CD1c-positive myeloid dendritic cell (primary cell): ENCODE results near the gene OTOP3.

Experiments
- DNase-seq: peaks from one replicate; pipeline ENCODE4 v3.0.0-alpha.2; 2016; ENCODE audit errors: extremely low spot score

The OTOP3 gene

GRCh38 chr17:74916851-74917199 lies 18.9 kb upstream of the OTOP3 start:
- no peak for DNase-seq

GRCh38 chr17:74917430-74917829 lies 18.3 kb upstream of the OTOP3 start:
- DNase-seq: peak; percentile 46

- no peak for DNase-seq
Measured at GRCh38 chr17:74918906-74919305, 16.8 kb upstream of the OTOP3 start.

- no peak for DNase-seq
Measured at GRCh38 chr17:74919440-74920305, 16.0 kb upstream of the OTOP3 start.

- DNase-seq: no peak
Measured at GRCh38 chr17:74920306-74920620, 15.4 kb upstream of the OTOP3 start.

DNA sequence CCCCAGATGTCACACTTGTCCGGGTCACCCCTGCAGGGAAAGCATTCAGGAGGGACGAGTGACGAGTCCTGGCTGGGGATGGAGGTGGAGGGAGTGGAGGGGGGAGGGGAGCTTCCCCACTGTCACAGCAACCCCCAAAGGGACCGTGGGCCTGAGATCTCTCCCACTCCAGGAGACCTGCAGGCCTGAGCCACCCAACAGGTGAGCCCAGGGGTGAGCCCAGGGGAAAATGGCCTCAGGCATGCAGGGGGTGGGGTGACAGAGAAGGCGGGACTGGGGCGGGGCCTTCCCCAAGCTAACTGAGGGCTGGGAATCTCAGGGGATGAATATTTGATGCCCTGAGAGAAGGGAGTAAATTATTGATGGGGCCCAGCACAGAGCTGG lies 15.1 kb upstream of the OTOP3 start:
- DNase-seq: no peak

- DNase-seq: no peak
Measured at GRCh38 chr17:74921026-74921681, 14.5 kb upstream of the OTOP3 start.

DNA sequence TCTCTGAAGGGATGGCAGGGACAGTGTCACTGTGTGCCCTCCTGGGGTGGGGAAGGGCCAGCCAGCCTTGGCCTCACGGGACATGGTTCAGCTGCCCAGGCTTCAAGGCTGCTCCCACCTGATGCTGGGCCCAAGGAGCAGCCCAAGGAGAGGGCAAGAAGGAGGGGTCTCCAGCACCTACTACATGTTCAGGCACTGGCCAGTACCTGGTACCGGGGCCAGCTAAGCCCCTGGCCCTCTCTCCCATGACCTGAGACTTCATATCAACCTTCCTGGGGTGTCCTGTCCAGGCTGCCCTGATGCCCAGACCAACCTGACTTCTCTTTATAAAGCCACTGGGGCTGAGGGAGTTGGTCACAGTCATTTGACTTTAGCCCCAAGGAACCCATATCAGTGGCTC lies 13.9 kb upstream of the OTOP3 start:
- DNase-seq: no peak

DNA sequence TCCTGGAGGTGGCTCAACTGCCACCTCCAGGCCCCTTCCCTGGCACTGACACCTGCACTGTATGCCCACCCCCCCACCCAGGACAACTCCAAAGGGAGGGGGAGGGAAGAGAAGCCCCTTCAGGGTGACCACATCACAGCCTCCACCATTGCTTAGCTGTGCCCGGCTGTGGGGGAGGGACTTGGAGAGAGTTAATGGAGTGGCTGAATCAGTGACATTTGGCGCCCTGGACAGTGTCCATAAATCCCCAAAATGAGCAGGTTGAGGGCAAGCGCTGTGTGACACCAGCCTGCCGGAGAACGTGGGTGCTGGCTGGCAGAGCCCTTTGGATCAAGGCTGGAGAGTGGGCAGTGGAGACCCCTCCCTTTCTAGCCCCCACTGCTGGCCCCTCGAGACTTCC lies 13.5 kb upstream of the OTOP3 start:
- no peak for DNase-seq

- no peak for DNase-seq
Measured at GRCh38 chr17:74922694-74923537, 12.8 kb upstream of the OTOP3 start, which contains the start of gene USH1G. TSS of gene USH1G (minus strand) at chr17:74923255. CDS start at chr17:74923073, 182 bp downstream.

GRCh38 chr17:74923538-74924249 lies 12.0 kb upstream of the OTOP3 start:
- peak; percentile 82 for DNase-seq

GRCh38 chr17:74924250-74924948 lies 11.3 kb upstream of the OTOP3 start, which contains the start of gene OTOP2:
TSS of gene OTOP2 (plus strand) at chr17:74924273. CDS start at chr17:74924633, 360 bp downstream.
- peak; percentile 82 for DNase-seq

GRCh38 chr17:74925242-74925641 lies 10.5 kb upstream of the OTOP3 start:
- no peak for DNase-seq

- no peak for DNase-seq
Measured at GRCh38 chr17:74928786-74929185, 6.9 kb upstream of the OTOP3 start.

DNA sequence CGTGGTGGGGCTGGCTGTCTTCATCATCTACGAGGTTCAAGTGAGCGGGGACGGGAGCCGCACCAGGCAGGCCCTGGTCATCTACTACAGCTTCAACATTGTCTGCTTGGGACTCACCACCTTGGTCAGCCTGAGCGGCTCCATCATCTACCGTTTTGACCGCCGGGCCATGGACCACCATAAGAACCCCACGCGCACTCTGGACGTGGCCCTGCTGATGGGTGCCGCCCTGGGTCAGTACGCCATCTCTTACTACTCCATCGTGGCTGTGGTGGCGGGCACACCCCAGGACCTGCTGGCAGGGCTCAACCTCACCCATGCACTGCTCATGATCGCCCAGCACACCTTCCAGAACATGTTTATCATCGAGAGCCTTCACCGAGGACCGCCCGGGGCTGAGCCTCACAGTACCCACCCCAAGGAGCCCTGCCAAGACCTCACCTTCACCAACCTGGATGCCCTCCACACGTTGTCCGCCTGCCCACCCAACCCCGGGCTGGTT lies 5.1 kb upstream of the OTOP3 start:
- no peak for DNase-seq

DNA sequence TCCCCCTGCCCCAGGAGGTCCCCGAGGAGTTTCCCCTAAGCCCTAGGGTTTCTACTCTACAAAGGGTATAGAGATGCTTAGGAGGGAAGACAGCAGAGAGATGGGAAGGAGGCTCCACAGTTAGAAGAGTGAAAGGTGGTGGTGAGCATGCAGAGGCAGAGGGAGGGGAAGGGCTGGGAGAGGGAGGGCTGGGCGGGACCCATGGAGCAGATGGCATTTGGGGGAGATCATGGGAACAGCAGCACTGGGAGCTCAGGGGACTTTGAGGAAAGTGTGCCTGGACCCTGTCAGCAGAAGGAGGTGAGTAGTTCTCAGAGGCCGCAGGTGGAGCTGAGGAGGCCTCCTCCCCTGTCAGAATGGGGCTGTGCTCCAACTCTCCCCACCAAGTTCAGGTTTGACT lies 650 bp upstream of the OTOP3 start:
- no peak for DNase-seq

DNA sequence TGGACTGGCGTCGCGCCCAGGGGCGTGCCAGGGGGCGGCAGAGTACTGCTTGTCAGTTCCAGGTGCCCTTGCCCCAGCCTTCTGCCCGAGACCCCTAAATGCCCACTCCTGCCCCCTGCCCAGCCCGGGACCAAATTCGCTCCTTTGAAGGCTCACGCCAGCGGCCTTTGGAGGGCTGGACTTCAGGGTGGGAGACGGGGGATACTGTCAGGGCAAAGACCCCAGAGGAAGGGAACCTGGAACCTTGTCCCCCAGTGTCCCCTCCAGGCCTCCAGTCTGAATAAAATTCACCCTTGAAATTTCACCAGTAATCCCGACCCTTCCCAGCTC lies 737 bp downstream of the OTOP3 start:
- no peak for DNase-seq

- no peak for DNase-seq
Measured at GRCh38 chr17:74937064-74938051, 1.7 kb downstream of the OTOP3 start.

DNA sequence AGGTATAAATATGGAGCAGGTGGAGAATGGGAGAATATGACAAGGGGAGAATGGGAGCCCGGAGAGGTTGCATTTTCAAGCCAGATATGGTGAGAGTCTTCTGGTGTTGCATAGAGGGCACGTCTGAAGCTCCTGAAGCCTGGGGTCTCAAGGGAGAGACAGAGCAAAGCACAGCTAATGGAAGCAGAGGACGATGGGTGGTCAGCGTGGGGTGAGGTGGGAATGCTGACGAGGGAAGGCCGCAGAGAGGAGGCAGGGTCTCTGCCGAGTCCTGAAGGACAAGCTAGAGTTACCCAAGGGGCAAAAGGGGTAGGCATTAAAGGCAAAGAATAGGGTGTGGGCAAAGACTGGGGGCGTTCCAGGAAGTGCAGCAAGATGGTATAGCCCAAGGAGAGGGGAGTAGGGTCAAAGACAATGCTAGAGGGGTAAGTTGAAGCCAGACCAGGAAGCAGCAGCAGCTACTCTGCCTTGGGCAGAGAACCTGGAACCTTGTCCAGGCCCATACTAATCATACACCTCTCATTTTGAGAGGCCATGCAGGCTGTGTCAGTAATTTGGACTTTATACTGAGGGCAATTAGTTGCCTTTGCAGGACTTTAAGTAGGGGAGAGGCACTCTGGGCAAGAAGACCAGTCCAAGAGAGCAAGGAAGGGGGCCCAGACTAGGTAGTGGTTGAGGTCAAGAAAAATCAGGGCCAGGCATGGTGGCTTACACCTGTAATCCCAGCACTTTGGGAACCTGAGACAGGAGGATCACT lies 2.7 kb downstream of the OTOP3 start:
- DNase-seq: no peak
